ENCODE data around the gene MSI2.

DNA sequence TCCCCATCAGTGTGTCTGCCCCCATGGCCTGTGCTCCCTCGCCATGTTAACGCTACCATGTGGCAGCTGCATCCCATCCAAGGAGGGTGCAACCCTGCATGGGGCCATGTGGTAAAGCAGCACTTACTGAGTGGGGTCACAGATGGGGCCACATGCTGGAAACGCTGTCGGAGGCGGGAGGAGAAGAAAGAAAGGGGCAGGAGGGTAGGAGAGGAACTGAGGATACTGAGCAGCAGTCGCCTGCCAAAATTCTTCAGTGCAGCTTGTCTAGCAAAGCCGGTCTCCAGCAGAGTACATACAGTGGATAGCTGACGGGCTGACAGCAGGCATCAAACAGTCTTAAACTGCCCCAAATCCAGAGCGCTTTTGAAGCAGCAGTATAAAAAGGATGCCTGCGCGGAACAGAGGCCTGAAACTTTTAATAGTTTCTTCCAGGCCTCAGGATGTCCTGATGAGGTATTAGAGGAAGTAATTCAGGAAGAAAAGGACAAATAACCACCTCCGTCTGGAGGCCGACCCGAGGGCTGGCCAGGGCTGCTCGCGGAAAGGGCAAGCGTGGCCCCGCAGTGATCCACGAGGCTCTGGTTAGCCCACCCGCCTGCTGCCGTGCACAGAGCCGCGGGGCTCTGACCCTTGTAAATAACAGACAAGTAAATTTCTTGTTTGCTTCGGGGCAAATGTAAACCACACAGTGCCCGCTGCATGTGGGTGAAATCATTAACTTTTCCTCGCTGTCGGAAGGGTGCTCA, 339.8 kb downstream of the MSI2 start:
- TF ChIP-seq NRF1 (IDR thresholded peaks at IDR 0.05; ENCODE audit: low read depth, low read length) = no peak
- no peak for TF ChIP-seq POLR2AphosphoS5 (IDR thresholded peaks at IDR 0.05; ENCODE audit: low read depth, low read length)
- TF ChIP-seq, protein P1, sequence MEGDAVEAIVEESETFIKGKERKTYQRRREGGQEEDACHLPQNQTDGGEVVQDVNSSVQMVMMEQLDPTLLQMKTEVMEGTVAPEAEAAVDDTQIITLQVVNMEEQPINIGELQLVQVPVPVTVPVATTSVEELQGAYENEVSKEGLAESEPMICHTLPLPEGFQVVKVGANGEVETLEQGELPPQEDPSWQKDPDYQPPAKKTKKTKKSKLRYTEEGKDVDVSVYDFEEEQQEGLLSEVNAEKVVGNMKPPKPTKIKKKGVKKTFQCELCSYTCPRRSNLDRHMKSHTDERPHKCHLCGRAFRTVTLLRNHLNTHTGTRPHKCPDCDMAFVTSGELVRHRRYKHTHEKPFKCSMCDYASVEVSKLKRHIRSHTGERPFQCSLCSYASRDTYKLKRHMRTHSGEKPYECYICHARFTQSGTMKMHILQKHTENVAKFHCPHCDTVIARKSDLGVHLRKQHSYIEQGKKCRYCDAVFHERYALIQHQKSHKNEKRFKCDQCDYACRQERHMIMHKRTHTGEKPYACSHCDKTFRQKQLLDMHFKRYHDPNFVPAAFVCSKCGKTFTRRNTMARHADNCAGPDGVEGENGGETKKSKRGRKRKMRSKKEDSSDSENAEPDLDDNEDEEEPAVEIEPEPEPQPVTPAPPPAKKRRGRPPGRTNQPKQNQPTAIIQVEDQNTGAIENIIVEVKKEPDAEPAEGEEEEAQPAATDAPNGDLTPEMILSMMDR (IDR thresholded peaks at IDR 0.05) = no peak
- TF ChIP-seq EP300 (IDR thresholded peaks at IDR 0.05; ENCODE audit: borderline replicate concordance in 1 of 2, low read depth in 1 of 2, low read length in 1 of 2) = no peak
